ENCODE data around the gene BCL7A. TPM values are rescaled to one million over a fixed set of nuclear protein-coding genes. Genes with fewer than 3 reads are reported as not detected.

BCL7A gene
- total and polyA plus RNA-seq, 2 donors (not counting 1 experiment from before 2014, with no cell fraction given): 71.0 to 75.9 TPM

DNA sequence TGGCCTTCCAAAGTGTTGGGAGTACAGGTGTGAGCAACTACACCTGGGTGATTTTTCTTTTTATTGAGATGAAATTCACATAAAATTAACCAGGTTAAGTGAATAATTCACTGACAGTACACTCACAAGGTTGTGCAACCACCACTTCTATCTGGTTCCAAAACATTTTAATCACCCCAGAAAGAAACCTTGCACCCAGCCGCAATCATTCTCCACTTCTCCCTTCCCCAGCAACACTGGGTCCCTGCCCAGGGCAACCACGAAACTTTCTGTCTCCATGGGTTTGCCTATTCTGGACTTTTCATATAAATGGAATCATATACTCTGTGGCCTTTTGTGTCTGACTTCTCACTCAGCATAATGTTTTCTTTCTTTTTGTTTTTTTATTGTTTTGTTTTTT is 30.6 kb downstream of the BCL7A start:
- Mint-ChIP-seq H3K4me1 (peaks cover 1% of the 10 kb centered on the region), H3K9me3 (ENCODE audit: insufficient read depth) (no peaks in the 10 kb centered on the region), H3K27me3 (no peaks in the 10 kb centered on the region), H3K27ac (no peak overlapping the region), H3K4me3 (no peak overlapping the region)
- ChIA-PET CTCF (interaction anchor here (1.0 to 2.5 kb wide), 6 partner anchors 11 to 419 kb away, joined by 3 to 35 read pairs (median 3); no protein-coding TSS in a partner anchor), POLR2A (interaction anchor here (0.6 kb wide), 1 partner anchor 99 kb away, joined by 8 read pairs; no protein-coding TSS in a partner anchor)
- DNase-seq (no peak), ATAC-seq (ENCODE audit: low read depth) (no peak)
- peaks cover 40% of the 10 kb centered on the region for H4K20me1 ChIP-seq (ENCODE audit: control insufficient read depth, insufficient read depth, low read length, poor library complexity, severe bottlenecking)
- no peaks in the 10 kb centered on the region for H3K9me3 ChIP-seq (ENCODE audit: control extremely low read depth in 1 of 3, control insufficient read depth in 2 of 3, insufficient read depth in 1 of 3, low read length in 2 of 3)
- TF ChIP-seq EZH2 (IDR thresholded peaks at IDR 0.05; ENCODE audit: borderline replicate concordance, insufficient read depth, low read depth, low read length, poor library complexity, severe bottlenecking): no peak
- TF ChIP-seq CTCF (IDR thresholded peaks at IDR 0.05): no peak
- peaks cover 0 to 4% of the 10 kb centered on the region in 2 donors for H3K4me1 ChIP-seq (ENCODE audit: control insufficient read depth in 2 of 2, insufficient read depth in 2 of 2, low read length in 2 of 2)
- H3K36me3 ChIP-seq (replicated peaks in 1 of 2; ENCODE audit: control extremely low read depth in 1 of 2, control insufficient read depth in 1 of 2, extremely low read depth in 1 of 2, insufficient read depth in 2 of 2, low read length in 1 of 2): peaks cover 0 to 50% of the 10 kb centered on the region in 2 experiments
- peaks cover 12% of the 10 kb centered on the region for H3K79me2 ChIP-seq (ENCODE audit: control insufficient read depth, insufficient read depth, low read length)
- no peaks in the 10 kb centered on the region for H3K27me3 ChIP-seq (replicated peaks in 1 of 4; ENCODE audit: control extremely low read depth in 1 of 4, control insufficient read depth in 3 of 4, insufficient read depth in 4 of 4, low read length in 3 of 4)
- no peak overlapping the region for H3K27ac ChIP-seq (ENCODE audit: low read length in 2 of 2)
- H3K4me3 ChIP-seq (ENCODE audit: control extremely low read depth in 1 of 5, extremely low read depth in 1 of 5, insufficient read depth in 1 of 5, low read depth in 2 of 5, low read length in 4 of 5): no peak overlapping the region
- WGBS (ENCODE audit: insufficient coverage): 100% methylated on average over 1 of the region's 2 CpGs
- H3K4me2 ChIP-seq (replicated peaks; ENCODE audit: low read depth, low read length, poor library complexity, severe bottlenecking): no peak overlapping the region
- no peak overlapping the region for H2AFZ ChIP-seq (ENCODE audit: insufficient read depth, low read depth, low read length, poor library complexity, severe bottlenecking)
- H3K9ac ChIP-seq (ENCODE audit: low read length): no peak overlapping the region
- intact Hi-C loops (cut with micrococcal nuclease): no loop called here

GRCh38 chr12:122054842-122055520 is 33.3 kb downstream of the BCL7A start:
- intact Hi-C loops (cut with micrococcal nuclease): loop anchor here (1.0 to 2.0 kb wide), 3 partner anchors 14 to 137 kb away; partner anchors contain the start of gene CFAP251
- H3K27ac Mint-ChIP-seq: no peak overlapping the region
- WGBS (ENCODE audit: insufficient coverage): 96% methylated on average over 27 of the region's 27 CpGs

More at GRCh38 chr12:122054842-122055520, 33.3 kb downstream of the BCL7A start:
- Histone ChIP-seq H2AFZ (ENCODE audit: insufficient read depth, low read depth, low read length, poor library complexity, severe bottlenecking) (no peak overlapping the region), H3K9me3 (ENCODE audit: control extremely low read depth in 1 of 3, control insufficient read depth in 2 of 3, insufficient read depth in 1 of 3, low read length in 2 of 3) (no peaks in the 10 kb centered on the region), H4K20me1 (ENCODE audit: control insufficient read depth, insufficient read depth, low read length, poor library complexity, severe bottlenecking) (peaks cover 45% of the 10 kb centered on the region), H3K27me3 (replicated peaks in 1 of 4; ENCODE audit: control extremely low read depth in 1 of 4, control insufficient read depth in 3 of 4, insufficient read depth in 4 of 4, low read length in 3 of 4) (no peaks in the 10 kb centered on the region), H3K36me3 (replicated peaks in 1 of 2; ENCODE audit: control extremely low read depth in 1 of 2, control insufficient read depth in 1 of 2, extremely low read depth in 1 of 2, insufficient read depth in 2 of 2, low read length in 1 of 2) (peaks cover 0 to 58% of the 10 kb centered on the region in 2 experiments), H3K27ac (ENCODE audit: low read length in 2 of 2) (no peak overlapping the region), H3K9ac (ENCODE audit: low read length) (no peak overlapping the region), H3K4me3 (ENCODE audit: control extremely low read depth in 1 of 5, extremely low read depth in 1 of 5, insufficient read depth in 1 of 5, low read depth in 2 of 5, low read length in 4 of 5) (no peak overlapping the region), H3K4me2 (replicated peaks; ENCODE audit: low read depth, low read length, poor library complexity, severe bottlenecking) (no peak overlapping the region), H3K4me1 (ENCODE audit: control insufficient read depth in 2 of 2, insufficient read depth in 2 of 2, low read length in 2 of 2) (peaks cover 0 to 4% of the 10 kb centered on the region in 2 donors), H3K79me2 (ENCODE audit: control insufficient read depth, insufficient read depth, low read length) (peaks cover 12% of the 10 kb centered on the region)
- ChIA-PET CTCF (interaction anchor here (0.5 to 5.2 kb wide), 35 partner anchors 9 to 300 kb away, joined by 3 to 154 read pairs (median 4); partner anchors contain the start of genes CFAP251 and MLXIP), POLR2A (no interaction called here)
- peaks cover 1% of the 10 kb centered on the region for H3K4me1 Mint-ChIP-seq
- TF ChIP-seq CTCF (IDR thresholded peaks at IDR 0.05): no peak
- no peak for TF ChIP-seq EZH2 (IDR thresholded peaks at IDR 0.05; ENCODE audit: borderline replicate concordance, insufficient read depth, low read depth, low read length, poor library complexity, severe bottlenecking)
- no peak overlapping the region for H3K4me3 Mint-ChIP-seq
- DNase-seq (no peak), ATAC-seq (ENCODE audit: low read depth) (no peak)
- H3K9me3 Mint-ChIP-seq (ENCODE audit: insufficient read depth): no peaks in the 10 kb centered on the region
- H3K27me3 Mint-ChIP-seq: no peaks in the 10 kb centered on the region

Data from B cell (primary cell).